ENCODE data around the gene MOB3A. TPM values are rescaled to one million over a fixed set of nuclear protein-coding genes. Genes with fewer than 3 reads are reported as not detected.

Gene MOB3A
- total and polyA plus RNA-seq, 11 donors: 7.1 to 32.3 (median 16.7) TPM

DNA sequence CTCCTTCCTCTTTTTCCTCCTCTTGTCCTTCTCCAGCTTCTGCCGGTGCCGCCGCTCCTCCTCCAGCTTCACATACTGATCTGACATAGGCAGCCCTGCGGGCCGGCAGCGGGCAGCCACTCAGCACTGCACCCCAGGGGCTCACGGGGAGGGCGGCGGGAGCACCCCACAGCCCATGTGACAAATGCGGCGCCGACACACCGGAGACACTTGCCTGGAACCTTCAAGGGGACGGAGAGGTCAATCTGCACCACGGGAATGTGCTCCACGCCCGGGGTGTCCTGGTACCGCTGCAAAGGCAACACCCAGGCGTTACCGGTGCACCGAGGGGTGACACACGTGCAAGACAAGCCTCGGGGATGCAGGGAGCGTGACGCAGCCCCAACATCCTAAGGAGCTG lies 19.2 kb upstream of the MOB3A start:
- Histone ChIP-seq H3K27me3 (no peaks in the 10 kb centered on the region), H3K9me3 (no peaks in the 10 kb centered on the region), H3K27ac (no peak overlapping the region), H3K4me1 (peaks cover 0 to 8% (median 0%) of the 10 kb centered on the region in 12 donors), H3K4me3 (no peak overlapping the region), H3K36me3 (peaks cover 0 to 100% (median 100%) of the 10 kb centered on the region in 9 donors)
- TF ChIP-seq POLR2A (IDR thresholded peaks at IDR 0.05): no peak
- no peak for TF ChIP-seq CTCF (IDR thresholded peaks at IDR 0.05)
- WGBS, 4 donors: 93 to 96% (median 94%) methylated on average over 20 to 25 of the region's 25 CpGs
- DNase-seq (no peak), ATAC-seq (no peak)
- intact Hi-C loops (cut with DNase I): no loop called here

GRCh38 chr19:2114821-2115220 lies 18.7 kb upstream of the MOB3A start:
- no peak for DNase-seq
- H3K27me3 ChIP-seq: no peaks in the 10 kb centered on the region
- peaks cover 0 to 8% (median 0%) of the 10 kb centered on the region in 12 donors for H3K4me1 ChIP-seq
- no peaks in the 10 kb centered on the region for H3K9me3 ChIP-seq
- no peak overlapping the region for H3K27ac ChIP-seq
- TF ChIP-seq CTCF (IDR thresholded peaks at IDR 0.05): no peak
- no peak for TF ChIP-seq POLR2A (IDR thresholded peaks at IDR 0.05)
- H3K36me3 ChIP-seq: peaks cover 1 to 100% (median 100%) of the 10 kb centered on the region in 9 donors
- ATAC-seq: no peak
- no peak overlapping the region for H3K4me3 ChIP-seq
- intact Hi-C loops (cut with DNase I): no loop called here
- WGBS, 4 donors: 93 to 95% (median 94%) methylated on average over 15 to 21 of the region's 21 CpGs

DNA sequence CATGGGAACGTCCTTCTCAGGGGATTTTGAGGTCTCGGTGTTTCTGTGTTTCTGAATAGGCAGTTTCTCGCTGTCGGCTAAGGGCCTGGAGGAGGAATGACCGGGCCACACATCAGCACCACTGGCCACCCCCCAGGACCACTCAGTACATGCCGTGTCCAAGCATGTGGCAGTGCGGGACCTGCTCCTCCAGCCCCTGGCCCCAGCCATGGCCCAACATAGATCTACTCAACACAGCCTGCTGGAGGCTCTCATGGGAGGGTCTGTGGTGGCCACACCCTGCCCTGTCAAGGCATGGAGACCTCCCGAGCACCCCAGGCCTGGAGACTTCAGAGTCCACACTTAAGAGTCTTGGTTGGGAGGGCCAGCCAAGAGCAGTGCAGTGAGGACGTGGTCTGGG lies 18.1 kb upstream of the MOB3A start:
- 90 to 93% (median 91%) methylated on average over 8 to 9 of the region's 9 CpGs for WGBS, 4 donors
- Histone ChIP-seq H3K27me3 (no peaks in the 10 kb centered on the region), H3K4me1 (peaks cover 0 to 8% (median 0%) of the 10 kb centered on the region in 12 donors), H3K9me3 (no peaks in the 10 kb centered on the region), H3K36me3 (peaks cover 3 to 100% (median 100%) of the 10 kb centered on the region in 9 donors), H3K27ac (peak overlapping the region in 1 of 12 donors; percentile 38), H3K4me3 (no peak overlapping the region)
- no peak for TF ChIP-seq POLR2A (IDR thresholded peaks at IDR 0.05)
- no peak for TF ChIP-seq CTCF (IDR thresholded peaks at IDR 0.05)
- intact Hi-C loops (cut with DNase I): no loop called here
- ATAC-seq (no peak), DNase-seq (no peak)

GRCh38 chr19:2113439-2114211 lies 17.5 kb upstream of the MOB3A start:
- H3K4me3 ChIP-seq: no peak overlapping the region
- 85 to 92% (median 89%) methylated on average over 15 to 24 of the region's 24 CpGs for WGBS, 4 donors
- H3K9me3 ChIP-seq: no peaks in the 10 kb centered on the region
- peaks cover 3 to 100% (median 100%) of the 10 kb centered on the region in 9 donors for H3K36me3 ChIP-seq
- intact Hi-C loops (cut with DNase I): no loop called here
- peak overlapping the region in 1 of 12 donors; percentile 38 for H3K27ac ChIP-seq
- no peak for DNase-seq
- TF ChIP-seq CTCF (IDR thresholded peaks at IDR 0.05): no peak
- no peak for TF ChIP-seq POLR2A (IDR thresholded peaks at IDR 0.05)
- no peak for ATAC-seq
- H3K4me1 ChIP-seq: peaks cover 0 to 8% (median 0%) of the 10 kb centered on the region in 12 donors
- H3K27me3 ChIP-seq: no peaks in the 10 kb centered on the region
